ENCODE measurements around the gene SLC25A21.
A peak's percentile ranks its signal among the peaks of the same experiment; 100 is the strongest.

SLC25A21 gene

GRCh38 chr14:37197421-37198272 lies 25.2 kb upstream of the SLC25A21 start, which contains the start of gene MIPOL1 (continued):
- TF ChIP-seq REST (tag by site-specific recombination; IDR thresholded peaks at IDR 0.05) (peak; percentile 57), ZNF629 (tag by site-specific recombination; IDR thresholded peaks at IDR 0.05) (no peak; the same call in 1 of the 2 replicates), ZNF341 (tag by site-specific recombination; IDR thresholded peaks at IDR 0.05; ENCODE audit: low read depth) (peak; percentile 76; the same call in 1 of the 2 replicates), PRDM10 (tag by site-specific recombination; IDR thresholded peaks at IDR 0.05) (peak; percentile 92), ZNF791 (tag by site-specific recombination; IDR thresholded peaks at IDR 0.05) (no peak), ZNF560 (tag by site-specific recombination; IDR thresholded peaks at IDR 0.05; ENCODE audit: borderline replicate concordance) (no peak), ZNF449 (tag by site-specific recombination; IDR thresholded peaks at IDR 0.05) (peak; percentile 88), ZNF146 (tag by site-specific recombination; IDR thresholded peaks at IDR 0.05) (0 out of 2 replicates have a peak, but pooled peaks have one; percentile 4), ZBTB8A (tag by site-specific recombination; IDR thresholded peaks at IDR 0.05) (peak; percentile 76; the same call in 1 of the 2 replicates), PRDM1 (tag by site-specific recombination; IDR thresholded peaks at IDR 0.05) (peak; percentile 73), ZNF366 (tag by site-specific recombination; conservative IDR thresholded peaks at IDR 0.05) (peak; percentile 51; the same call in 1 of the 2 replicates), KLF8 (tag by site-specific recombination; IDR thresholded peaks at IDR 0.05) (peak; percentile 34; the same call in 1 of the 2 replicates), ZNF518A (tag by site-specific recombination; conservative IDR thresholded peaks at IDR 0.05; ENCODE audit: low read depth) (peak; percentile 48; the same call in 1 of the 2 replicates), ZNF2 (tag by site-specific recombination; IDR thresholded peaks at IDR 0.05) (peak; percentile 62), ZNF76 (tag by site-specific recombination; IDR thresholded peaks at IDR 0.05; ENCODE audit: borderline replicate concordance, low read depth) (peak; percentile 48; the same call in 1 of the 2 replicates), ZNF692 (tag by site-specific recombination; IDR thresholded peaks at IDR 0.05) (peak; percentile 48), SP3 (tag by site-specific recombination; IDR thresholded peaks at IDR 0.05) (peak; percentile 48; the same call in 1 of the 2 replicates), ZBTB20 (tag by site-specific recombination; IDR thresholded peaks at IDR 0.05) (peak; percentile 80; the same call in 1 of the 2 replicates), ZBTB17 (tag by site-specific recombination; IDR thresholded peaks at IDR 0.05) (peak; percentile 96)
